Neuronal stem cell (in vitro differentiated cells): ENCODE results near the gene POTEM. TPM values are rescaled to one million over a fixed set of nuclear protein-coding genes. Genes with fewer than 3 reads are reported as not detected.
"Not testable (repeated sequence)": the region's sequence is repeated elsewhere in the genome, so short reads cannot be mapped to it uniquely, and the experiment has no call there.

Experiments used
- DNase-seq: peaks from one replicate; pipeline ENCODE4 v3.0.0-alpha.2; 2013; ENCODE audit warnings: low spot score
- H2AFZ ChIP-seq: one replicate; pipeline ENCODE4 v1.6.1; 2013; ENCODE audit warnings: mild to moderate bottlenecking, low read length, inconsistent platforms
- H2AK5ac ChIP-seq: 2 replicates; pipeline ENCODE4 v1.6.1; 2013; ENCODE audit warnings: low read depth, mild to moderate bottlenecking, inconsistent platforms, low read length, moderate library complexity, mixed read lengths
- H2BK120ac ChIP-seq: 2 replicates; pipeline ENCODE4 v1.6.1; 2013; ENCODE audit warnings: low read depth, mild to moderate bottlenecking, inconsistent platforms, low read length, moderate library complexity, mixed read lengths
- H2BK12ac ChIP-seq: one replicate; pipeline ENCODE4 v1.6.1; 2013; ENCODE audit warnings: low read length, inconsistent platforms
- H2BK15ac ChIP-seq: 2 replicates; pipeline ENCODE4 v1.6.1; 2013; ENCODE audit warnings: mild to moderate bottlenecking, low read length, inconsistent platforms, mixed read lengths
- H2BK5ac ChIP-seq: one replicate; pipeline ENCODE4 v1.6.1; 2013; ENCODE audit warnings: inconsistent platforms, mild to moderate bottlenecking, low read length, moderate library complexity
- H3K14ac ChIP-seq: one replicate; pipeline ENCODE4 v1.6.1; 2013; ENCODE audit warnings: low read length, inconsistent platforms
- H3K18ac ChIP-seq: 2 replicates; pipeline ENCODE4 v1.6.1; 2013; ENCODE audit warnings: low read length, inconsistent platforms
- H3K23ac ChIP-seq: 2 replicates; pipeline ENCODE4 v1.6.1; 2013; ENCODE audit warnings: low read depth, mild to moderate bottlenecking, mixed read lengths, low read length, inconsistent platforms; ENCODE audit not compliant: poor library complexity
- H3K27ac ChIP-seq: replicated peaks from 3 replicates; pipeline ENCODE4 v1.5.1; 2013; ENCODE audit warnings: low read length, inconsistent platforms
- H3K27me3 ChIP-seq, 3 experiments: 2 replicates each; pipeline ENCODE4 v1.6.1; 2013; ENCODE audit warnings: low read length in 3 of 3, mild to moderate bottlenecking in 2 of 3, inconsistent platforms in 1 of 3, low read depth in 1 of 3, mixed read lengths in 1 of 3, moderate library complexity in 1 of 3; ENCODE audit not compliant: control insufficient read depth in 3 of 3, insufficient read depth in 3 of 3
- H3K36me3 ChIP-seq, 2 donors: replicated peaks in 1 of 2; 2 replicates each; pipeline ENCODE4 v1.6.1; 2013; ENCODE audit warnings: low read length in 2 of 2; ENCODE audit not compliant: control insufficient read depth in 2 of 2, insufficient read depth in 2 of 2
- H3K4ac ChIP-seq: 2 replicates; pipeline ENCODE4 v1.6.1; 2013; ENCODE audit warnings: inconsistent platforms, mild to moderate bottlenecking, low read length, moderate library complexity
- H3K4me1 ChIP-seq, 2 donors: 1 replicate in 1 of 2; 2 replicates in 1 of 2; pipeline ENCODE4 v1.6.1; 2013; ENCODE audit warnings: low read length in 2 of 2, low read depth in 1 of 2; ENCODE audit not compliant: control insufficient read depth in 2 of 2, insufficient read depth in 1 of 2
- H3K4me2 ChIP-seq: one replicate; pipeline ENCODE4 v1.6.1; 2013; ENCODE audit warnings: mild to moderate bottlenecking, low read length, inconsistent platforms; ENCODE audit not compliant: insufficient read depth, poor library complexity, severe bottlenecking
- H3K4me3 ChIP-seq, 2 donors: 2 replicates each; pipeline ENCODE4 v1.5.1; 2013; ENCODE audit warnings: low read length in 2 of 2, mild to moderate bottlenecking in 2 of 2, inconsistent platforms in 1 of 2, moderate library complexity in 1 of 2
- H3K79me1 ChIP-seq: one replicate; pipeline ENCODE4 v1.6.1; 2013; ENCODE audit warnings: low read depth, mild to moderate bottlenecking, inconsistent platforms, low read length, moderate library complexity
- H3K9ac ChIP-seq: one replicate; pipeline ENCODE4 v1.6.1; 2013; ENCODE audit warnings: mild to moderate bottlenecking, low read depth, low read length, inconsistent platforms; ENCODE audit not compliant: poor library complexity
- H3K9me3 ChIP-seq, 2 donors: replicated peaks in 1 of 2; 2 replicates each; pipeline versions ENCODE3 to v1.6.1; 2013; ENCODE audit warnings: low read length in 2 of 2, mild to moderate bottlenecking in 2 of 2, inconsistent platforms in 1 of 2, low read depth in 1 of 2, mixed read lengths in 1 of 2, moderate library complexity in 1 of 2; ENCODE audit not compliant: control insufficient read depth in 2 of 2, insufficient read depth in 1 of 2
- H4K8ac ChIP-seq: one replicate; pipeline ENCODE4 v1.6.1; 2013; ENCODE audit warnings: low read depth, mild to moderate bottlenecking, inconsistent platforms, low read length, moderate library complexity
- H4K91ac ChIP-seq: one replicate; pipeline ENCODE4 v1.6.1; 2013; ENCODE audit warnings: low read length, low read depth, mild to moderate bottlenecking, inconsistent platforms; ENCODE audit not compliant: poor library complexity
- WGBS, 2 donors: extraction: QIAGEN DNeasy Blood & Tissue Kit; methylation state at CpG; one replicate each; pipeline ENCODE4 v1.1.7; 2013; ENCODE audit warnings: missing lambda C conversion rate in 2 of 2, mixed read lengths in 1 of 2; ENCODE audit not compliant: insufficient read length in 2 of 2, insufficient replicate concordance in 1 of 2; ENCODE audit errors: extremely low coverage in 2 of 2; 5-methylcytosine and 5-hydroxymethylcytosine counted together
- polyA plus RNA-seq, 2 experiments: library from polyadenylated mRNA; stranded (reverse); fragments of 200-250 nt; gene quantifications; one replicate each; pipeline ENCODE4 v1.2.3, GENCODE V29; 2013

The POTEM gene
- polyA plus RNA-seq (2013, experiment 1 of 2) = not detected
- not detected for polyA plus RNA-seq (2013, experiment 2 of 2)

GRCh38 chr14:18967134-18967533, at the start of gene POTEM:
TSS of gene POTEM (plus strand) at chr14:18967434. CDS start at chr14:18967486, 52 bp downstream.
- H3K18ac ChIP-seq, H3K9me3 ChIP-seq, H3K4me1 ChIP-seq, H3K9ac ChIP-seq, DNase-seq, H2BK12ac ChIP-seq, H4K8ac ChIP-seq, H2BK120ac ChIP-seq, H3K4me2 ChIP-seq, H4K91ac ChIP-seq, H2BK15ac ChIP-seq, H3K23ac ChIP-seq, H2AFZ ChIP-seq, H2BK5ac ChIP-seq, H3K27ac ChIP-seq, H3K27me3 ChIP-seq, H3K36me3 ChIP-seq, H2AK5ac ChIP-seq, H3K79me1 ChIP-seq, H3K14ac ChIP-seq, H3K4ac ChIP-seq, H3K4me3 ChIP-seq: not testable (repeated sequence)
- WGBS, 2 donors = no CpG with 5 or more reads among the region's 13 CpGs

- H3K14ac ChIP-seq, H2BK120ac ChIP-seq, H3K9me3 ChIP-seq, H2BK15ac ChIP-seq, H3K27me3 ChIP-seq, H3K36me3 ChIP-seq, H3K4me3 ChIP-seq, H4K91ac ChIP-seq, H3K18ac ChIP-seq, H3K27ac ChIP-seq, H2AK5ac ChIP-seq, H3K4me2 ChIP-seq, H3K23ac ChIP-seq, H3K4ac ChIP-seq, H3K4me1 ChIP-seq, H4K8ac ChIP-seq, DNase-seq, H3K9ac ChIP-seq, H2AFZ ChIP-seq, H3K79me1 ChIP-seq, H2BK5ac ChIP-seq, H2BK12ac ChIP-seq: not testable (repeated sequence)
- 100% methylated on average over 3 to 4 of the region's 8 CpGs for WGBS, 2 donors
These were observed 48.9 kb upstream of the POTEM start for GRCh38 chr14:18918345-18918744.

GRCh38 chr14:18920052-18920451, 47.2 kb upstream of the POTEM start:
- not testable (repeated sequence) for H2AK5ac ChIP-seq, H3K14ac ChIP-seq, H2AFZ ChIP-seq, H3K79me1 ChIP-seq, H2BK120ac ChIP-seq, H2BK12ac ChIP-seq, H3K4me1 ChIP-seq, H2BK5ac ChIP-seq, H3K18ac ChIP-seq, H3K4me2 ChIP-seq, H3K4ac ChIP-seq, H3K36me3 ChIP-seq, H3K27ac ChIP-seq, H3K4me3 ChIP-seq, H3K27me3 ChIP-seq, H3K23ac ChIP-seq, H3K9ac ChIP-seq, H3K9me3 ChIP-seq, H4K8ac ChIP-seq, H2BK15ac ChIP-seq, H4K91ac ChIP-seq, DNase-seq
- WGBS, 2 donors = no CpG with 5 or more reads among the region's 19 CpGs

- H3K9ac ChIP-seq, H3K4ac ChIP-seq, H2AK5ac ChIP-seq, H3K79me1 ChIP-seq, H2BK120ac ChIP-seq, H2BK5ac ChIP-seq, H3K4me1 ChIP-seq, H3K18ac ChIP-seq, H2BK12ac ChIP-seq, H3K23ac ChIP-seq, H2AFZ ChIP-seq, H3K4me2 ChIP-seq, H4K8ac ChIP-seq, H3K36me3 ChIP-seq, H4K91ac ChIP-seq, H3K27me3 ChIP-seq, H3K27ac ChIP-seq, H3K14ac ChIP-seq, DNase-seq, H3K4me3 ChIP-seq, H3K9me3 ChIP-seq, H2BK15ac ChIP-seq: not testable (repeated sequence)
- no CpG with 5 or more reads among the region's 5 CpGs for WGBS, 2 donors
These were observed 46.1 kb upstream of the POTEM start for GRCh38 chr14:18921055-18921701.
